GM19025 (cell line): Measurements from ENCODE around the gene DNAJC11.
"Not testable (repeated sequence)": the region's sequence is repeated elsewhere in the genome, so short reads cannot be mapped to it uniquely, and the experiment has no call there.

Source experiments
- ATAC-seq: cut with Tn5 transposase; IDR thresholded peaks from one replicate; pipeline ENCODE4 v1.9.1; 2021; ENCODE audit warnings: mild to moderate bottlenecking, low read depth, moderate library complexity; ENCODE audit not compliant: unreplicated experiment

The DNAJC11 gene

GRCh38 chr1:6699915-6700314 lies 1.7 kb downstream of the DNAJC11 start:
- not testable (repeated sequence) for ATAC-seq

- ATAC-seq, result no peak
Observed at GRCh38 chr1:6695868-6696267, 5.7 kb downstream of the DNAJC11 start.

GRCh38 chr1:6694121-6694713 lies 7.4 kb downstream of the DNAJC11 start:
- no peak for ATAC-seq

GRCh38 chr1:6692956-6693355 lies 8.7 kb downstream of the DNAJC11 start:
- no peak for ATAC-seq

GRCh38 chr1:6691507-6691906 lies 10.1 kb downstream of the DNAJC11 start:
- ATAC-seq, result no peak

- ATAC-seq, result no peak
Observed at GRCh38 chr1:6690186-6690585, 11.4 kb downstream of the DNAJC11 start.

- ATAC-seq, result no peak
Observed at GRCh38 chr1:6688757-6689156, 12.9 kb downstream of the DNAJC11 start.

GRCh38 chr1:6688001-6688400 lies 13.6 kb downstream of the DNAJC11 start:
- ATAC-seq, result no peak

- no peak for ATAC-seq
Observed at GRCh38 chr1:6686294-6686693, 15.3 kb downstream of the DNAJC11 start.

- no peak for ATAC-seq
Observed at GRCh38 chr1:6685381-6685780, 16.2 kb downstream of the DNAJC11 start.

GRCh38 chr1:6683434-6683833 lies 18.2 kb downstream of the DNAJC11 start:
- no peak for ATAC-seq

- ATAC-seq, result no peak
Observed at GRCh38 chr1:6675941-6676340, 25.7 kb downstream of the DNAJC11 start.

GRCh38 chr1:6674771-6675170 lies 26.8 kb downstream of the DNAJC11 start:
- no peak for ATAC-seq

- no peak for ATAC-seq
Observed at GRCh38 chr1:6673816-6674398, 27.7 kb downstream of the DNAJC11 start.

GRCh38 chr1:6672558-6672957 lies 29.1 kb downstream of the DNAJC11 start:
- ATAC-seq, result no peak

GRCh38 chr1:6668503-6668902 lies 33.1 kb downstream of the DNAJC11 start:
- no peak for ATAC-seq

- no peak for ATAC-seq
Observed at GRCh38 chr1:6667139-6667538, 34.5 kb downstream of the DNAJC11 start.

GRCh38 chr1:6666696-6667095 lies 34.9 kb downstream of the DNAJC11 start:
- ATAC-seq, result no peak

GRCh38 chr1:6662468-6662867 lies 39.1 kb downstream of the DNAJC11 start:
- not testable (repeated sequence) for ATAC-seq

- no peak for ATAC-seq
Observed at GRCh38 chr1:6660415-6661049, 41.1 kb downstream of the DNAJC11 start.

- no peak for ATAC-seq
Observed at GRCh38 chr1:6658359-6659060, 43.1 kb downstream of the DNAJC11 start.

GRCh38 chr1:6657138-6657537 lies 44.5 kb downstream of the DNAJC11 start:
- ATAC-seq, result no peak
